Endothelial cell of umbilical vein (primary cell): ENCODE measurements around the gene NCOR1.

Experiments
- CTCF ChIP-seq, 2 donors: IDR thresholded peaks; 1 replicate in 1 of 2; 2 replicates in 1 of 2; pipeline ENCODE4 v1.5.1; 2011; ENCODE audit warnings: low read length in 2 of 2, mild to moderate bottlenecking in 2 of 2, moderate library complexity in 2 of 2, control low read depth in 1 of 2, inconsistent platforms in 1 of 2, low read depth in 1 of 2; ENCODE audit not compliant: insufficient read depth in 1 of 2; ENCODE audit errors: extremely low read depth in 1 of 2
- EZH2 ChIP-seq: IDR thresholded peaks from 2 replicates; pipeline ENCODE4 v1.6.1; 2012; ENCODE audit warnings: borderline replicate concordance, low read depth, mild to moderate bottlenecking, moderate library complexity, low read length, inconsistent platforms; ENCODE audit not compliant: severe bottlenecking
- POLR2A ChIP-seq: IDR thresholded peaks from 2 replicates; pipeline ENCODE4 v1.6.1; 2012; ENCODE audit warnings: low read depth, mild to moderate bottlenecking, control low read depth, low read length
- POLR2AphosphoS5 ChIP-seq: IDR thresholded peaks from 2 replicates; pipeline ENCODE4 v1.6.1; 2012; ENCODE audit warnings: low read depth, mild to moderate bottlenecking, control low read depth, low read length, moderate library complexity; ENCODE audit not compliant: insufficient read depth

GRCh38 chr17:15981646-15982580 is 233.4 kb downstream of the NCOR1 start:
- no peak for TF ChIP-seq POLR2A
- TF ChIP-seq POLR2AphosphoS5: no peak
- TF ChIP-seq CTCF (IDR thresholded peaks at IDR 0.05; ENCODE audit: extremely low read depth in 1 of 2, insufficient read depth in 1 of 2, low read depth in 1 of 2, low read length in 2 of 2): no peak
- no peak for TF ChIP-seq EZH2
